H1 (cell line): Measurements from ENCODE around the gene SMIM1. TPM values are rescaled to one million over a fixed set of nuclear protein-coding genes. Genes with fewer than 3 reads are reported as not detected.

ENCODE experiments used
- CTCF ChIA-PET: fragments of 300-600 bp; sonication (Branson Sonifier 250); formaldehyde crosslinking; loops from one replicate; lab custom pipeline; 2021; ENCODE audit not compliant: partially characterized antibody; lab: Charles Lee
- POLR2A ChIA-PET: fragments of 300-600 bp; sonication (Branson Sonifier 250); formaldehyde crosslinking; loops from one replicate; lab custom pipeline; 2021; ENCODE audit warnings: inconsistent platforms; ENCODE audit not compliant: partially characterized antibody; lab: Charles Lee
- DNase-seq, 2 experiments: peaks; one replicate each; pipeline versions ENCODE4 v3.0.0 to v3.0.0-alpha.2; 2010 to 2022; ENCODE audit warnings: low spot score in 2 of 2, low read depth in 1 of 2, mixed read lengths in 1 of 2
- FAIRE-seq: peaks from 2 replicates; lab custom pipeline; 2011; peaks lifted over from hg19 to GRCh38; lab: Jason Lieb, UNC
- H2AFZ ChIP-seq: 2 replicates; pipeline ENCODE4 v1.8.1; 2012; ENCODE audit warnings: low read length, inconsistent platforms
- H2AK5ac ChIP-seq: 2 replicates; pipeline ENCODE4 v1.6.1; 2013; ENCODE audit warnings: low read depth, low read length
- H2BK120ac ChIP-seq: replicated peaks from 2 replicates; pipeline ENCODE3; 2013; ENCODE audit warnings: low read depth, low read length, inconsistent platforms
- H2BK12ac ChIP-seq: 2 replicates; pipeline ENCODE4 v1.6.1; 2013; ENCODE audit warnings: low read depth, low read length
- H2BK15ac ChIP-seq: 2 replicates; pipeline ENCODE4 v1.6.1; 2013; ENCODE audit warnings: low read length
- H2BK20ac ChIP-seq: 2 replicates; pipeline ENCODE4 v1.6.1; 2013; ENCODE audit warnings: low read length
- H2BK5ac ChIP-seq: 2 replicates; pipeline ENCODE4 v1.6.1; 2013; ENCODE audit warnings: low read depth, low read length
- H3K14ac ChIP-seq: 2 replicates; pipeline ENCODE4 v1.6.1; 2013; ENCODE audit warnings: inconsistent platforms; ENCODE audit not compliant: insufficient read length
- H3K18ac ChIP-seq: 2 replicates; pipeline ENCODE4 v1.6.1; 2013; ENCODE audit warnings: low read length; ENCODE audit errors: extremely low read depth
- H3K23ac ChIP-seq: 2 replicates; pipeline ENCODE4 v1.6.1; 2013; ENCODE audit warnings: inconsistent platforms; ENCODE audit not compliant: insufficient read length
- H3K23me2 ChIP-seq: 2 replicates; pipeline ENCODE4 v1.6.1; 2013; ENCODE audit warnings: low read depth, low read length
- H3K27ac ChIP-seq: 2 replicates; pipeline ENCODE4 v1.6.1; 2011; ENCODE audit warnings: low read depth, low read length, inconsistent platforms
- H3K27me3 ChIP-seq, 4 experiments: replicated peaks in 1 of 4; 1 replicate in 1 of 4; 2 replicates in 3 of 4; pipeline versions ENCODE4 v1.6.1 to v1.8.1; 2011 to 2013; ENCODE audit warnings: low read length in 3 of 4, mild to moderate bottlenecking in 3 of 4, inconsistent platforms in 2 of 4, mixed read lengths in 2 of 4, moderate library complexity in 1 of 4; ENCODE audit not compliant: control insufficient read depth in 3 of 4, insufficient read depth in 3 of 4; ENCODE audit errors: extremely low read depth in 1 of 4
- H3K36me3 ChIP-seq, 4 experiments: 2 replicates each; pipeline versions ENCODE4 v1.6.1 to v1.8.1; 2011 to 2013; ENCODE audit warnings: mild to moderate bottlenecking in 4 of 4, low read length in 3 of 4, moderate library complexity in 2 of 4, control low read depth in 1 of 4, inconsistent platforms in 1 of 4; ENCODE audit not compliant: insufficient read depth in 4 of 4, control insufficient read depth in 2 of 4
- H3K4ac ChIP-seq: replicated peaks from 2 replicates; pipeline ENCODE3; 2013; ENCODE audit warnings: low read length, low read depth, mixed read lengths, inconsistent platforms; ENCODE audit not compliant: insufficient read length
- H3K4me1 ChIP-seq, 4 experiments: replicated peaks in 1 of 4; 1 replicate in 1 of 4; 2 replicates in 3 of 4; pipeline versions ENCODE4 v1.6.1 to v1.8.1; 2011 to 2013; ENCODE audit warnings: low read length in 3 of 4, inconsistent platforms in 2 of 4, mixed read lengths in 1 of 4; ENCODE audit not compliant: insufficient read depth in 4 of 4, control insufficient read depth in 3 of 4
- H3K4me2 ChIP-seq, 2 experiments: 2 replicates each; pipeline versions ENCODE4 v1.6.1 to v1.8.1; 2011 to 2013; ENCODE audit warnings: low read depth in 2 of 2, low read length in 2 of 2, control low read depth in 1 of 2, inconsistent platforms in 1 of 2, mild to moderate bottlenecking in 1 of 2; ENCODE audit not compliant: insufficient read depth in 1 of 2
- H3K4me3 ChIP-seq, 4 experiments: fragments of 200-600, 300-600 bp in 1 of 4; sonication (generic), shearing (Covaris generic), sonication (Bioruptor Twin) in 1 of 4; 2 replicates each; pipeline versions ENCODE4 v1.5.1 to v1.8.1; 2011 to 2016; ENCODE audit warnings: low read length in 4 of 4, low read depth in 3 of 4, control low read depth in 2 of 4, inconsistent platforms in 2 of 4, mild to moderate bottlenecking in 2 of 4, mixed read lengths in 1 of 4, moderate library complexity in 1 of 4; ENCODE audit not compliant: insufficient read depth in 2 of 4; ENCODE audit errors: extremely low read depth in 1 of 4
- H3K56ac ChIP-seq: replicated peaks from 2 replicates; pipeline ENCODE3; 2013; ENCODE audit warnings: low read depth, mild to moderate bottlenecking, mixed read lengths, low read length, inconsistent platforms; ENCODE audit not compliant: insufficient read length
- H3K79me1 ChIP-seq: 2 replicates; pipeline ENCODE4 v1.6.1; 2013; ENCODE audit warnings: low read depth, low read length, control low read depth
- H3K79me2 ChIP-seq, 2 experiments: 2 replicates each; pipeline versions ENCODE4 v1.6.1 to v1.8.1; 2012 to 2013; ENCODE audit warnings: low read length in 2 of 2, mild to moderate bottlenecking in 2 of 2, inconsistent platforms in 1 of 2; ENCODE audit not compliant: insufficient read depth in 2 of 2, control insufficient read depth in 1 of 2
- H3K9ac ChIP-seq, 4 experiments: replicated peaks in 1 of 4; 1 replicate in 1 of 4; 2 replicates in 3 of 4; pipeline versions ENCODE4 v1.6.1 to v1.8.1; 2011 to 2013; ENCODE audit warnings: low read depth in 3 of 4, low read length in 3 of 4, control low read depth in 2 of 4, mild to moderate bottlenecking in 2 of 4, moderate library complexity in 2 of 4, inconsistent platforms in 1 of 4; ENCODE audit errors: extremely low read depth in 1 of 4
- H3K9me3 ChIP-seq, 2 experiments: 2 replicates each; pipeline versions ENCODE4 v1.6.1 to v1.8.1; 2012 to 2013; ENCODE audit warnings: mild to moderate bottlenecking in 2 of 2, moderate library complexity in 2 of 2, control low read depth in 1 of 2, inconsistent platforms in 1 of 2, low read depth in 1 of 2, low read length in 1 of 2, mixed read lengths in 1 of 2; ENCODE audit not compliant: insufficient read depth in 2 of 2
- H4K20me1 ChIP-seq, 2 experiments: replicated peaks in 1 of 2; 2 replicates each; pipeline versions ENCODE3 to v1.8.1; 2011 to 2013; ENCODE audit warnings: inconsistent platforms in 2 of 2, low read length in 2 of 2, mild to moderate bottlenecking in 1 of 2; ENCODE audit not compliant: insufficient read depth in 2 of 2, control insufficient read depth in 1 of 2
- H4K5ac ChIP-seq: 2 replicates; pipeline ENCODE4 v1.6.1; 2013; ENCODE audit warnings: low read length, low read depth, mixed read lengths, inconsistent platforms; ENCODE audit not compliant: insufficient read length
- H4K8ac ChIP-seq: 2 replicates; pipeline ENCODE4 v1.8.0; 2013; ENCODE audit warnings: mild to moderate bottlenecking, moderate library complexity, low read length, inconsistent platforms; ENCODE audit not compliant: insufficient read depth; ENCODE audit errors: extremely low read depth
- H4K91ac ChIP-seq: replicated peaks from 2 replicates; pipeline ENCODE3; 2013; ENCODE audit warnings: low read length, mixed read lengths, inconsistent platforms; ENCODE audit not compliant: insufficient read length
- BCL11A ChIP-seq, 2 experiments: IDR thresholded peaks; one replicate each; pipeline ENCODE4 v1.6.1; 2011; ENCODE audit warnings: low read depth in 2 of 2, low read length in 2 of 2, mild to moderate bottlenecking in 2 of 2
- KDM4A ChIP-seq: IDR thresholded peaks from one replicate; pipeline ENCODE4 v1.7.1; 2012; ENCODE audit warnings: low read depth, mild to moderate bottlenecking, moderate library complexity, low read length, inconsistent platforms; ENCODE audit not compliant: severe bottlenecking
- PHF8 ChIP-seq: fragments of 200-600 bp; sonication (generic); conservative IDR thresholded peaks from 2 replicates; pipeline ENCODE4 v1.7.1; 2012; ENCODE audit warnings: low read depth, mild to moderate bottlenecking, inconsistent platforms, low read length, moderate library complexity
- WGBS, 2 experiments: shearing (Covaris generic) in 1 of 2; methylation state at CpG; one replicate each; pipeline versions ENCODE4 v1.1.6 to v1.1.7; 2013 to 2015; ENCODE audit warnings: low lambda C conversion rate in 2 of 2, mixed read lengths in 2 of 2, inconsistent platforms in 1 of 2, low coverage in 1 of 2, missing lambda C conversion rate in 1 of 2; ENCODE audit not compliant: insufficient replicate concordance in 2 of 2, insufficient coverage in 1 of 2, insufficient read length in 1 of 2; ENCODE audit errors: extremely low coverage in 1 of 2, missing lambda C conversion rate in 1 of 2; 5-methylcytosine and 5-hydroxymethylcytosine counted together
- long read RNA-seq, 2 experiments: library from RNA in 1 of 2; library from capped mRNA in 1 of 2; stranded (forward); transcript quantifications; one replicate each; pipeline ENCODE4 v2.0.0, GENCODE V29; 2021; ENCODE audit warnings: inconsistent platforms in 1 of 2
- polyA minus RNA-seq, 3 experiments: library from RNA; depleted of rRNA, polyadenylated mRNA; stranded (reverse); fragments of >200 nt; gene quantifications; 1 replicate in 2 of 3; 2 replicates in 1 of 3; pipeline ENCODE4 v1.2.3, GENCODE V29; 2011
- polyA plus RNA-seq, 7 experiments: library from polyadenylated mRNA; depleted of rRNA in 3 of 7; stranded (reverse) in 5 of 7; unstranded in 2 of 7; fragments of >200 nt in 5 of 7; fragments of 200-250 nt in 2 of 7; gene quantifications; 1 replicate in 5 of 7; 2 replicates in 1 of 7; 4 replicates in 1 of 7; pipeline versions ENCODE4 v1.2.1 to v1.2.3, GENCODE V29; 2011 to 2013; ENCODE audit warnings: missing spikeins in 2 of 7, mixed read lengths in 2 of 7
- total RNA-seq: library from RNA; stranded (reverse); fragmentation: NEBNext Ultra II Directional; extraction: Animal tissue kit (Norgen Biotek cat#: 25700); gene quantifications from 2 replicates; pipeline ENCODE4 v1.2.1, GENCODE V29; 2021

Gene SMIM1, protein sequence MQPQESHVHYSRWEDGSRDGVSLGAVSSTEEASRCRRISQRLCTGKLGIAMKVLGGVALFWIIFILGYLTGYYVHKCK
- total RNA-seq (6.1 and 7.7 TPM in 2 replicates), polyA plus RNA-seq (2011; rRNA removed) (9.7 and 12.1 TPM in 2 replicates), polyA minus RNA-seq (2011; rRNA and poly(A)+ RNA removed) (0.60 TPM in 1 of 2 replicates, not detected in the other)
- 6.3 TPM for polyA plus RNA-seq (2011; cell fraction: cytosol; rRNA removed)
- polyA plus RNA-seq (2011; cell fraction: nucleus; rRNA removed) = 4.4 TPM
- polyA plus RNA-seq (2012, experiment 1 of 2) = 2.5 to 6.1 TPM (median 4.8 TPM) in 3 of 4 replicates, not detected in the other
- polyA plus RNA-seq (2012, experiment 2 of 2) = 8.5 TPM
- 4.4 TPM for polyA plus RNA-seq (2013, experiment 1 of 2)
- polyA plus RNA-seq (2013, experiment 2 of 2) = 4.2 TPM
- polyA minus RNA-seq (2011; cell fraction: cytosol; rRNA and poly(A)+ RNA removed) = 18.3 TPM
- polyA minus RNA-seq (2011; cell fraction: nucleus; rRNA and poly(A)+ RNA removed) = 9.5 TPM
- long read RNA-seq, experiment 1, partial matches to known transcripts = 0 of 2 reads
- long read RNA-seq, experiment 1, other reads (novel, unspliced or antisense) = 1 of 2 reads
- long read RNA-seq, experiment 2 = 0 reads

DNA sequence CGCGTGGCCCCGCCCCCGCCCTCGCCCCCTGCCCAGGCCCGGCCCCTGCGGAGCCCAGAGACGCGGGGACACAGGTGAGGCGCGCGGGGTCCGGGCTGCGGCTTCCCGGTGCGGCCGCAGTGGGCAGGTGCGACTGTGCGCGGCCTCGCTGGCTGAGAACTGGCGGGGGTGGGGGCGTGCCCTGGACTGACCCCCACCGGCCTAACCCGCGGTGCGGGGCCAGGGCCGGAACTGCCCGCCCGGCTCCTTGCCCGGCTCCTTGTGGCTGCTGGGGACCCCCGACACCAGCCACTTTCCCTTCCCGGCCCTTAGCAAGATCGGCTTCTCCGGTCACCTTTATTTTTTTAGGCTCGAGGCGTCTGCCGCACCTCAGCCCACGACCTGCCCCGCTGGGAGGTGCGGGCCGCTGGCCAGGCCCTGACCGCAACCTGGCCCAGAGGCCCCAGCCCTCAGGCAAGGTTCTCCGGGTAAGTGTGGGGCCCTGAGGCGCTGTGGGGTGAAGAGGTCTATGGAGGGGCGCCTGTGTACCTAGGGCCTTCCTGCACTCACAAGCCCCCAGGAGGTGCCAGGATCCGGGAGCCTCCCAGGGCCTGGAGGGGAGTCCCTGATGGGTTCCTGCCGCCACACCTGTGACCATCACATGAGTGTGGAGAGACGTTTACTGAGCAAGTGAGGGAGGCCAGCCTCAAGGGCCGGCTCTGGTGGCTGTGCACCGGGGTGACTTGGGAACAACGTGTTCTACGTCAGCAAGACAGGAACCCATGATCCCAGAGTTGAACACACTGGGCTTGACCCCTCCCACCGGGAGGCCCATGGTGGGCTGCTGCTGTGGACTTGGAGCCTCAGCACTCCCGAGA, at the start of gene SMIM1:
SMIM1 (plus strand) TSS at position 35 of the 857 bp plus-strand sequence. CDS start 2,625 bp downstream, outside the sequence.
- Histone ChIP-seq H3K27me3 (no peaks in the 10 kb centered on the region), H3K4me2 (peak within 1 kb of the TSS; percentile 76 to 95)

More for the DNA sequence above, at the start of gene SMIM1:
- Histone ChIP-seq H3K79me1 (no peaks in the 10 kb centered on the region; the same call in 1 of the 2 replicates), H2BK5ac (no peak within 1 kb of the TSS; the same call in 1 of the 2 replicates), H3K18ac (peak within 1 kb of the TSS; percentile 32), H2AK5ac (peak within 1 kb of the TSS; percentile 39; the same call in 1 of the 2 replicates), H3K23ac (no peak within 1 kb of the TSS), H3K4ac (peak within 1 kb of the TSS; percentile 72), H2BK20ac (no peak within 1 kb of the TSS), H3K9me3 (no peaks in the 10 kb centered on the region), H3K23me2 (peaks cover 11% of the 10 kb centered on the region; the same call in 1 of the 2 replicates), H2BK15ac (peak within 1 kb of the TSS; percentile 72; the same call in 1 of the 2 replicates), H3K4me1 (peaks cover 0 to 35% (median 13%) of the 10 kb centered on the region in 4 experiments; a peak in 6 of 7 replicates), H4K8ac (peak within 1 kb of the TSS; percentile 58), H2AFZ (peak within 1 kb of the TSS; percentile 66; the same call in 1 of the 2 replicates), H3K9ac (peak within 1 kb of the TSS in 2 of 4 experiments; percentile 23 to 29; a peak in 3 of 7 replicates), H4K91ac (no peak within 1 kb of the TSS), H3K36me3 (no peaks in the 10 kb centered on the region), H3K79me2 (no peaks in the 10 kb centered on the region), H2BK12ac (0 out of 2 replicates have a peak within 1 kb of the TSS, but pooled peaks have one; percentile 9), H3K27ac (no peak within 1 kb of the TSS), H3K14ac (no peak within 1 kb of the TSS), H4K20me1 (peaks cover 2 to 9% of the 10 kb centered on the region in 2 experiments), H3K56ac (peak within 1 kb of the TSS; percentile 59), H2BK120ac (no peak within 1 kb of the TSS), H3K4me3 (peak within 1 kb of the TSS; percentile 52 to 81 (median 56)), H4K5ac (peak within 1 kb of the TSS; percentile 29)
- CTCF ChIA-PET = interaction anchor here (1.1 to 2.5 kb wide), 4 partner anchors 12 to 77 kb away, joined by 3 to 8 read pairs (median 6); partner anchors contain the start of gene LRRC47
- POLR2A ChIA-PET = interaction anchor here (1.2 kb wide), 1 partner anchor 15 kb away, joined by 4 read pairs; no protein-coding TSS in a partner anchor
- FAIRE-seq (no peak), DNase-seq (no peak)
- TF ChIP-seq KDM4A (peak; percentile 68), PHF8 (peak; percentile 2; the same call in 1 of the 2 replicates), BCL11A (IDR thresholded peaks at IDR 0.05; ENCODE audit: low read depth in 2 of 2, low read length in 2 of 2) (no peak)
- WGBS, 2 experiments = 42% methylated on average over 31 of the region's 55 CpGs; no CpG with 5 or more reads in 1 of the 2 experiments
